ENCODE data around the gene AUTS2.

The AUTS2 gene

DNA sequence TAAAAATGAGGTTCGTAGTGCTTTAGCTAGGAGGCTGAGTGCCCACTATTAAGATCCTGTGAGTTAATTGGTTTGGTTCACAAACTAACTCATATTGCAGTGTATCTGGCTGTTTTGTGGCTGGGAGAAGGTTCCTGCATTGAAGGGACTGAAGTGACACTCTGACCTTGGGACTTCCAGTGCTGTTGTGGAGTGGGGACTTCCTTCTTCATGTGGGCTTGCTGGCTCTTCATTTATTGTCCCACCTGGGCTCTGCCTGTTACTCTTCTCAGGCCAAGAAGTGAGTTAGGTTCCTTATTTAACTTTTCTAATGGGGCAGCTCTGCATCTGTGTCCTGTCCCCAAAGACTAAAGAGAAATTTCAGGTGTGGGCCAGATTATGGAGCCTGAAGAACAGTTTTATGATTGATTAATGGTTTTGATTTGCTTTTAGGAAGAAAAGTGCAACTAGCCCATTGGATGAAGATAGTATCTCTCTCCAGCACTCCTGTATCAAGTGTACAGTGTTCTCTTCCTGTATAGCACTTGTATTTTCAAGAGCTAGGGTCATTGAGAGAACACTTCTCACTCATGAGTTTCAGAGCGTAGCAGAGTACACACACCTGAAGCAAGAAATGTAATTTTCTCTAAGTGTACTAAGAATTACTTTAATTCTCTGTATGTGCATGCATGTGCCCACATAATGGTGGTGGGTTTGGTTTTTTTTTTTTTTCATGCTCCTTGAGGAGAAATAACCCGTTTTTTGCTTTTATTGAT is 54.8 kb downstream of the AUTS2 start:
- Mint-ChIP-seq H3K36me3 (ENCODE audit: low read depth) (no peaks in the 10 kb centered on the region), H3K4me1 (no peaks in the 10 kb centered on the region), H3K27ac (no peak overlapping the region), H3K4me3 (no peak overlapping the region), H3K9me3 (no peaks in the 10 kb centered on the region), H3K27me3 (no peaks in the 10 kb centered on the region)
- no peak for DNase-seq
- ATAC-seq = no peak

DNA sequence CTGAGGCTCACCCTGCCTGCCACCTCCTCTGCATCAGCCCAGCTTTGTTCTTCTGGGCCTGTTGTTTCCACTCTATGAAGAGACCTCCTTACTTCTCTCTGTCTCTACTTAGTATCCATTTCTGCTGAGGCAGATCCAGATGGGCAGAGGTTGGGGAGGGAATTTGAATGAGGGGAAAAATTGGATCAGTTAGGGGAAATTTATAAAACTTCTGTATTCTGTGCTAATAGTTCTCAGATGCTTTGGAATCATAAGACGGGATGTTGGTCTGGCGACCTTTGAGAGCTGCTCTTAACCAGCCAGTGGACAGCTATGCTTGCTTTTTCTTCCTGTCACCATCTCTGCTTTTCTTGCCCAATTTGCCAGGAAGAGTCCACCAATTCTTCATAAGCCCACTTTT is 55.5 kb downstream of the AUTS2 start:
- ATAC-seq = no peak

DNA sequence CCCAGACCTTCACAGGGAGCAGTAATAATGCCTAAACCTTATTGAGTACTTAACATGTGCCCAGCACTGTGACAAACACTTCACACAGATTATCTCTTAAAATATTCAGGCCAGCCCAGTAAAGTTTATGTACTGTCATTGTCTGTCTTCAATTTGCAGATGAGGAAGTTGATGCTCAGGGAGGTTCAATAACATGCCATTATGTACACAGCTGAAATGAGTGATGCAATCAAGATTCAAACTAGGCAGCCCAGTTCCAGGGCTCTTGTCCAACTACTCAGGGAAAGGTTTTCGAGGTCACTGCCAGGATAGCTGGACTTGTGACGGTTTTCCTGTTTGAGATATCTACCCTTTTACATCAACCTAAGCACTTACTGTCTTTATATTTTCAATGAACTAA is 56.1 kb downstream of the AUTS2 start:
- ATAC-seq (no peak), DNase-seq (no peak)
- Mint-ChIP-seq H3K4me1 (no peaks in the 10 kb centered on the region), H3K27me3 (no peaks in the 10 kb centered on the region), H3K36me3 (ENCODE audit: low read depth) (no peaks in the 10 kb centered on the region), H3K4me3 (no peak overlapping the region), H3K9me3 (no peaks in the 10 kb centered on the region), H3K27ac (no peak overlapping the region)

More for the DNA sequence above, 55.5 kb downstream of the AUTS2 start:
- no peaks in the 10 kb centered on the region for H3K4me1 Mint-ChIP-seq
- DNase-seq = no peak
- no peaks in the 10 kb centered on the region for H3K36me3 Mint-ChIP-seq (ENCODE audit: low read depth)
- H3K27me3 Mint-ChIP-seq = no peaks in the 10 kb centered on the region
- no peaks in the 10 kb centered on the region for H3K9me3 Mint-ChIP-seq
- H3K4me3 Mint-ChIP-seq = no peak overlapping the region
- no peak overlapping the region for H3K27ac Mint-ChIP-seq

DNA sequence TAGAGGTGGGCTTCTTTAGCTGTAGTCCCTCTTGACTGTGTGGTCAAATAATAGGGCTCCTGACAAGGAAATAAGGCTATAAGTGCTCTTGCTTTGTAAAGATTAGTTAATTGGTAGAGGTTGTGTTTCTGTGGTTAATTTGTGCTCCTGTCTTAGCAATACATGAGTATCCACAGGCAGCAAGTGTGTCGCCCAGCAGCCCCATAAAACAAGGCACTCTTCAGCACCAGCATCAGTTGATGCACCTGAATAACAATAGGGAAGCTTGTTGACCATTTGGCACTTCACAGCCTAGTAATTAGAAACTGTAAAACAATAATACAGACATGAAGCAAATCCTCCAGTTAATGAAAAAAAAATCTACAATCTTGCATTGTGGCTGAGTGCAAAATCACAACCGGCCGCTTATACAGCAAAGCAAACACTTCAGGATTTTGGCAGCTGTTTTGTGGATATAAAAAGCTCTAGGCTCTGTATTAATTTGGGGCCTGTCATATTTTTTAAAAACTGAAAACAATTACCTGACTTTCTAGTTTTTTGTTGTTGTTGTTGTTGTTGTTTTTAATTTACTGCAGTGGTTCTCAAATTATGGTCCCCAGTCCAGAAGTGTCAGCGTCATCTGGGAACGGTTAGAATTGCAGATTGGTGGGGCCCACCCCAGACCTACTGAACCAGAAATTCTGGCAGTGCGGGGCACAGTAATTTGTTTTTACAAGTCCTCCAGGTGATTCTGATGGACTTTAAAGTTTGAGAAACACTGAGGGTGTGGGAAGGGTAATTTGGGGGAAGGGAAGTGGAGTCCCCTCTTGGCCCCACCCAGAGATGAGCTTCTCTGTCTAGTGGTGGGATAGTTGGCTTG is 56.8 kb downstream of the AUTS2 start:
- Mint-ChIP-seq H3K4me3 (no peak overlapping the region), H3K4me1 (no peaks in the 10 kb centered on the region), H3K36me3 (ENCODE audit: low read depth) (no peaks in the 10 kb centered on the region), H3K27ac (no peak overlapping the region), H3K9me3 (no peaks in the 10 kb centered on the region), H3K27me3 (no peaks in the 10 kb centered on the region)
- DNase-seq (no peak), ATAC-seq (no peak)

DNA sequence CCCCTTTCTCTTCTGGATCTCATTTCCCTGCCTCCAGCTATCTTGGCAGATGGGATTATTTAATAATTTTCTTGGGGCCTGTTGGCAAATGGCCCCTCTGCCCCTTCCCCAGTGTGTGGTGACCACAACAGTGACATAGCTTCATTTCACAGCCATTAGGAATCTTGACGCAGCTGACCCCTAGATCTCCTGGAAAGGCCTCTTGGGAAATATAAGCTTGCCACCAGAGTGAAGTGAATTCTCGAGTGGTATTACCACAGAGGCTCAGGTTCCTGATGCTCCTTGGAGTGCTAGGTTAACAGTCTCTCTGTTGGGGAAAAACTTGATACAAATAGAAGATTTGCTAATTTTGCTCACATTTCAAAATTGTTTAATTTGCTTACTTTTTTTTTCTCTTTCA is 57.8 kb downstream of the AUTS2 start:
- H3K4me1 Mint-ChIP-seq = peaks cover 1% of the 10 kb centered on the region
- no peaks in the 10 kb centered on the region for H3K36me3 Mint-ChIP-seq (ENCODE audit: low read depth)
- ATAC-seq (no peak), DNase-seq (no peak)
- no peak overlapping the region for H3K4me3 Mint-ChIP-seq
- no peaks in the 10 kb centered on the region for H3K9me3 Mint-ChIP-seq
- no peak overlapping the region for H3K27ac Mint-ChIP-seq
- no peaks in the 10 kb centered on the region for H3K27me3 Mint-ChIP-seq

DNA sequence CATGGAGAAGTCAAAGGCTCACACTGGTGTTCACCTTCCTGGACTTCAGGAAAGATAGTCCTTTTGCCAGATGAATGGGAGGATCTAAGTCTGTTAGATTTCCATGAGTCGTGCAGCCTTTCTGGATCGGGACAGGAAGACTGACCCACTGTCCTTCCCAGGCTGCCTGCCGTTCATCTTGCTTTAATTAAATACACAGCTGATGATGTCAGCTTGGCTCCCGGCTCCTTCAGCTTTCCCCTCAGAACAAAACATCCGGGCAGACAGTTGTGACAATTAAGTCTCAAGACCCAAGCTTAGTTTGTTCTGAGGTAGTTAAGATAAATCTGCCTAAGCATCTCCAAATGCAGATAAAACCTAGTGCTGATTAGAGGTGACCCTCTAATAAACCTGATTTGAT is 58.6 kb downstream of the AUTS2 start:
- no peaks in the 10 kb centered on the region for H3K27me3 Mint-ChIP-seq
- peaks cover 1% of the 10 kb centered on the region for H3K4me1 Mint-ChIP-seq
- DNase-seq = no peak

DNA sequence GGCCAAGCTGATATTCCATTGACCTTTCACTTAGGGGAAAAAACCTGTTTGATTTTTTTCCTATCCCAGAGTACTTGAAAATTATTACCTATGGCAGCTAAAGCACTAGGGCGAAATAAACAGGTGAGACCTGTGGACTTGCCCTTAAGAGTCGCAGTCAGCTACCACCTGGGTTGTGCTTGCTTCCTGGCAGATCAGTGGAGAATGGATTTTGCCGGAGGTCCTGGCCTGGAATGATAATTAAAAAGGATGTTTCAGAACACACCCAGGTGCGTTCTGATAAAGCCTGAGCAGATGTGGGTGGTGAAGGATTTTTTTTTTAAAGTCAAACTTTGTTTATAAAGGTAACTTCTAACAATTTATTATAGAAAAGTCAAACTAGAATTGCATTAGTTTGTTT is 59.1 kb downstream of the AUTS2 start:
- Mint-ChIP-seq H3K27me3 (no peaks in the 10 kb centered on the region), H3K36me3 (ENCODE audit: low read depth) (no peaks in the 10 kb centered on the region), H3K27ac (no peak overlapping the region), H3K4me3 (no peak overlapping the region), H3K9me3 (no peaks in the 10 kb centered on the region), H3K4me1 (peaks cover 1% of the 10 kb centered on the region)
- DNase-seq (no peak), ATAC-seq (no peak)

More for the DNA sequence above, 58.6 kb downstream of the AUTS2 start:
- no peaks in the 10 kb centered on the region for H3K36me3 Mint-ChIP-seq (ENCODE audit: low read depth)
- H3K4me3 Mint-ChIP-seq = no peak overlapping the region
- no peaks in the 10 kb centered on the region for H3K9me3 Mint-ChIP-seq
- no peak for ATAC-seq
- no peak overlapping the region for H3K27ac Mint-ChIP-seq

DNA sequence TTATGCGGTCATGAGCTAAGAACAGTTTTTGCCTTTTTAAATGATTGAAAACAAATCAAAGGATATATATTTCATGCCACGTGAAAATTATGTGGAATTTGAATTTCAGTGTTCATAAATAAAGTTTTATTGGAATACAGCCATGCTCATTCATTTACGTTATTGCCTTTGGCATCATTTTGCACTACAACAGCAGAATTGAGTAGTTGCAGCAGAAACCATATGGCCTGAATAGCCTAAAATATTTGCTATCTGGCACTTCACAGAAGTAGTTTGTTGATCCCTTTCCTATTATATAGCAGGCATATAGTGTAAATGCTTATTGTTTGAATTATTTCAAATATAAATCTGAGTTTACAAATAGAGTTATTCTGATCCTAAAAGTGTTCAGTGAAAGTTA is 59.7 kb downstream of the AUTS2 start:
- no peak for ATAC-seq
- no peak overlapping the region for H3K27ac Mint-ChIP-seq
- H3K4me3 Mint-ChIP-seq = no peak overlapping the region
- H3K36me3 Mint-ChIP-seq (ENCODE audit: low read depth) = no peaks in the 10 kb centered on the region
- H3K27me3 Mint-ChIP-seq = no peaks in the 10 kb centered on the region
- peaks cover 1% of the 10 kb centered on the region for H3K4me1 Mint-ChIP-seq
- DNase-seq = no peak
- no peaks in the 10 kb centered on the region for H3K9me3 Mint-ChIP-seq

DNA sequence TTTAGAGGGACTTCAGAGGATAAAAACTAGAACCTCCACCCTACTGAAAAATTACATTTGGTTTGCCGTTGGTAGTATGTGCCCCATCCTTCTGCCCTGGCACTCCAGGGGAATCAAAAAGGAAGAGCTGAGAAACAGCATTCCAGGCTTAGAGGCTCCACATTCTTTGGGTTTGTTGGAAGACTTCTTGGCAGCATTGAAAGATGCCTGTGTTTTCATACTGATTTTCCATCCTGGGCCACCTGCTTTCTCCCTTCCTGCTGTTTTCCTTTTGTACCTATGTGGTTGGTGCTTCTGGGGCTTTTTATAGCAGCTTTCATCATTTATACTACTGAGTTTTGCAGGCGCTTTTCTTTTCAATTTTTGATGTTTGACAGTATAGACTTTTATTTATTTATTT is 61.7 kb downstream of the AUTS2 start:
- H3K27me3 Mint-ChIP-seq = no peaks in the 10 kb centered on the region
- ATAC-seq = no peak
- peaks cover 4% of the 10 kb centered on the region for H3K4me1 Mint-ChIP-seq
- no peak overlapping the region for H3K4me3 Mint-ChIP-seq
- no peak overlapping the region for H3K27ac Mint-ChIP-seq
- H3K9me3 Mint-ChIP-seq = no peaks in the 10 kb centered on the region
- no peak for DNase-seq
- no peaks in the 10 kb centered on the region for H3K36me3 Mint-ChIP-seq (ENCODE audit: low read depth)

DNA sequence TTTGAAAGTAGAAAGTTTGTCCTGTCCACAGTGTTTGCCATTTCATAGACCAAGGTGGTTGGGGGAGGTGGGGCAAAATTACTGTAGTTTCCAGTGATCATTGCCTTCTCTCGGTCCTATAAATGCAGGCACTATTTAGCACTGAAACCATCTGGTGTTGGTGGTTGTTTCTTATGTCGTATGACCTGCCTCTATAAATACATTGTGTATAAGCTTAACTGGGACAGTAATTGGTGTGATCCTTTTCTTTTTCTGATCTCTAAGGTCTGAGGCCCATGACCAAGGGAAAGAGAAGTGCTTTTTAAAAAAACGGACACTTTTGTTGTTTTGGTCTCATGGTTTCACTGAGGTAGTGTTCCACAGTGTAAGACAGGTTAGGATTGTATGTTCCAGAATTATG is 63.1 kb downstream of the AUTS2 start:
- Mint-ChIP-seq H3K36me3 (ENCODE audit: low read depth) (no peaks in the 10 kb centered on the region), H3K4me3 (no peak overlapping the region), H3K9me3 (no peaks in the 10 kb centered on the region), H3K4me1 (peaks cover 4% of the 10 kb centered on the region), H3K27me3 (no peaks in the 10 kb centered on the region), H3K27ac (no peak overlapping the region)
- DNase-seq = no peak
- no peak for ATAC-seq

DNA sequence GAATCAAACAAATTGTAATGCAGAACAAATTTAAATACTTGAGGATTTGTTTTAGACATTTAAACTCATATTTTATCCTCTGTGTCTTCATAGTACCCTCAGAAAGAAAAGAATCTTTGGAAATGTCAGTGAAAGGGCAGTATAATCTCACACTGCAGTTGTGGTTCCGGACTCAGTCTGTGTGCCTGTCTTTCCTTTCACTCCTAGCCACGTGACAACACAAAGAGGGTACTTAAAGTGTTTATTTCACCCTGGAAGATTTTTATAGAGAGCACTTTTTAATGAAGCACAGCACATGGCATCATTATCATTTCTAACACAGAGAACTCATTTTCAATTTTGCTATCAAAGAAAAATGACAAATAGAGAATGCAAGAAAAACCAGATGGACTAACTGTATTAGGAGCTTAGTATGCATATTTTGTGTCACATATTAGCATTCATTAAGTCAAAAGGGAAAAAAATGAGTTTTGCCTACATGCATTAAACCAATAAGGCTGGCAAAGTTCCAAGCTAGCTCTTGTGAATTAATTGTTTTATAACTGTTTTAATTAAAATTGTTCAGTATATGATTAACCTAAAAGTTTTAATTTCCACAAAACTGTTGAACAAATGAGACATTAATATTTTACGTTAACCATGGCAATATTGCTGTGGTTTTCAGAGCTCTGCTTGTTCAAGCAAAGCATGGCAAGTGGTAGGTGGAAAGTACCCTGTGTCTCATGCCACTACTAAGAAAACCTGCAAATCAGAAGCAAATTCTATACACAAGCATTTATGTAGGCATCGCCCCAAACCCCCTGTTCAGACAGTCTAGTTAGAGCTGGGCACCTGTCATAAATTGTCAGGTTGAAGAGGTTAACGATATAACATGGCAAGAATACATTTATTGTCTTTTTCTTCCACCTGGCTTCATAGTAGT is 65.9 kb downstream of the AUTS2 start:
- H3K36me3 Mint-ChIP-seq (ENCODE audit: low read depth) = no peaks in the 10 kb centered on the region
- H3K4me1 Mint-ChIP-seq = peaks cover 4% of the 10 kb centered on the region
- no peaks in the 10 kb centered on the region for H3K9me3 Mint-ChIP-seq
- DNase-seq = no peak
- H3K4me3 Mint-ChIP-seq = no peak overlapping the region
- peak overlapping the region; percentile 33 for H3K27ac Mint-ChIP-seq
- ATAC-seq = no peak
- H3K27me3 Mint-ChIP-seq = no peaks in the 10 kb centered on the region

DNA sequence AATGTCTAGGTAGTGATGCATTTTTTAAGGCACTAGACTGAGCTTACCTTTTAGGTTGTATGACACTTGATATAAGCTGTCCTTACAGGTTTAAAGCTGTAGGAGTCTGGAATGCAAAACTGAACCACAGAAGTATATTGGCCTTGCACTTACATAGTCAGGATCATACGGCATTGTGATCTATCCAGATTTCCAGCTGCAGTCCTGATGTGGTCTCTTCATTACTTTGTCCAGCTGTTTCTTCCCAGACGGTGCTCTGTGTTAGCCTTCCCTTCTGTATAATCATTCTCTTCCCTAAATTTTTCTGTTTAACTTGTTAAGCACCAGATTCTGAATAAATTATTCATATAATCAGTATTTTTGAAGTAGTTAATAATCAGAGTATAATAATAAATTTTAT is 67.1 kb downstream of the AUTS2 start:
- Mint-ChIP-seq H3K36me3 (ENCODE audit: low read depth) (no peaks in the 10 kb centered on the region), H3K9me3 (no peaks in the 10 kb centered on the region)

DNA sequence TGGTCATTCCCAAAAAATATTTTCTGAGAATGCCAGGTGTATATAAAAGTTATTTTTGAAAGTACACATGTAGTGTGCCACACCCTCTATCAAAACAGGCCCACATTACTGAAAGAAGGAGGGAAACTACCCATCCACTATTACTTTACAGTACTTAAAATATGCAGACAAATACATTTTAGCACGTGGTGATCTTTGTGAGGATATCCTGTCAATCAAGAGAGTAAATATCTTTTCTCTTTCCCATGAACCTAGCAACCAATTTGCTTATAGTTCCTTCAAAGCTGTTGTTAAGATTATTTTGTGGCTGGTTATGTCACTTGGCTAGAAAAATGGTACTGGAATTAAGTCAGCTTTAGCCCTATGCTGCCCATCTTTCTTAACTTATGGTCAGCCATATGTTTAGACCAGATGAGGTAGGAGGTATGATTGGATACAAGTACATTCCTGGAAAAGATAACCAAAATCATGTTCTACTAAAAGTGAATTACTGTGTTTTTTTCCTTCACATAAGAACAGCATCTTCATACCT is 70.1 kb downstream of the AUTS2 start:
- Mint-ChIP-seq H3K36me3 (ENCODE audit: low read depth) (no peaks in the 10 kb centered on the region), H3K27ac (no peak overlapping the region), H3K27me3 (peaks cover 2% of the 10 kb centered on the region), H3K4me3 (no peak overlapping the region), H3K4me1 (peaks cover 2% of the 10 kb centered on the region), H3K9me3 (no peaks in the 10 kb centered on the region)
- ATAC-seq (no peak), DNase-seq (no peak)

More for the DNA sequence above, 67.1 kb downstream of the AUTS2 start:
- Mint-ChIP-seq H3K27ac (no peak overlapping the region), H3K4me3 (no peak overlapping the region), H3K4me1 (peaks cover 2% of the 10 kb centered on the region), H3K27me3 (no peaks in the 10 kb centered on the region)
- no peak for ATAC-seq
- no peak for DNase-seq

DNA sequence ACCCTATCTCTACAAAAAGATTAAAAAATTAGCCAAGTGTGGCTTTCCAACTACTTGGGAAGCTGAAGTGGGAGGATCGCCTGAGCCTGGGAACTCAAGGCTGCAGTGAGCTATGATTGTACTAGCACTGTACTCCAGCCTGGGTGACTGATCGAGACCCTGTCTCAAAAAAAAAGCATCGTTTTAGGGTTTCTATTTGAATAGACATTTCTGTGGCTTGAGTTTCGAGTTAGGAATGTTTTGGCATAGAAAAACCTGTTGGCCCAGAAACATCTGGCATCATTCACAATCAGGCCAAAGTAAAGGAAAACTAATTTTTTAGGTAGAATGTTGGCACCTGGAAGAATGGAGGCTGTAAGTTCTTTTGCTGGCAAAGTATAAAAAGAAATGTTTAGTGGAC is 72.4 kb downstream of the AUTS2 start:
- Mint-ChIP-seq H3K9me3 (no peaks in the 10 kb centered on the region), H3K27ac (no peak overlapping the region), H3K36me3 (ENCODE audit: low read depth) (no peaks in the 10 kb centered on the region), H3K4me3 (no peak overlapping the region), H3K27me3 (peaks cover 2% of the 10 kb centered on the region), H3K4me1 (no peaks in the 10 kb centered on the region)
- DNase-seq (no peak), ATAC-seq (no peak)
